Caco-2 (cell line): Measurements from ENCODE around the gene GLIS1. TPM values are rescaled to one million over a fixed set of nuclear protein-coding genes. Genes with fewer than 3 reads are reported as not detected.

Source experiments
- BruUV-seq: library from RNA; stranded (reverse); fragments of 400-500 nt; replicated peaks from 2 replicates; lab custom pipeline; 2021; lab: Mats Ljungman, UMichigan
- CTCF ChIA-PET: fragments of 300-600 bp; sonication (Branson Sonifier 250); formaldehyde crosslinking; loops from one replicate; lab custom pipeline; 2022; ENCODE audit warnings: antibody characterized with exemption; lab: Charles Lee
- POLR2A ChIA-PET: fragments of 300-600 bp; sonication (Branson Sonifier 250); formaldehyde crosslinking; loops from one replicate; lab custom pipeline; 2022; ENCODE audit warnings: antibody characterized with exemption; lab: Charles Lee
- DNase-seq, 2 experiments: peaks; one replicate each; pipeline versions ENCODE4 v3.0.0 to v3.0.0-alpha.2; 2020 to 2022
- H3K27me3 ChIP-seq: replicated peaks from 2 replicates; pipeline ENCODE4 v1.6.0; 2011; ENCODE audit warnings: low read length; ENCODE audit not compliant: control insufficient read depth, insufficient read depth
- H3K36me3 ChIP-seq: 2 replicates; pipeline ENCODE4 v1.5.1; 2011; ENCODE audit warnings: low read length; ENCODE audit not compliant: control insufficient read depth, insufficient read depth
- H3K4me1 ChIP-seq: fragments of 250-450 bp; sonication (Bioruptor Pico); 2 replicates; pipeline ENCODE4 v1.5.1; 2020; ENCODE audit warnings: mild to moderate bottlenecking
- H3K4me3 ChIP-seq: 2 replicates; pipeline ENCODE4 v1.5.1; 2011; ENCODE audit warnings: low read depth, mild to moderate bottlenecking, control low read depth, low read length
- H3K9me3 ChIP-seq: fragments of 250-450 bp; sonication (Bioruptor Pico); 2 replicates; pipeline ENCODE4 v1.5.1; 2020; ENCODE audit warnings: mild to moderate bottlenecking, moderate library complexity
- H3K27ac Mint-ChIP-seq: one replicate; pipeline ENCODE4 v1.8.0; 2022; ENCODE audit warnings: mixed read lengths; ENCODE audit not compliant: unreplicated experiment
- H3K27me3 Mint-ChIP-seq: one replicate; pipeline ENCODE4 v1.8.0; 2022; ENCODE audit warnings: mixed read lengths; ENCODE audit not compliant: insufficient read depth, unreplicated experiment
- H3K36me3 Mint-ChIP-seq: one replicate; pipeline ENCODE4 v1.8.0; 2022; ENCODE audit warnings: mild to moderate bottlenecking, mixed read lengths; ENCODE audit not compliant: insufficient read depth, unreplicated experiment
- H3K4me1 Mint-ChIP-seq: one replicate; pipeline ENCODE4 v1.8.0; 2022; ENCODE audit warnings: low read depth, mixed read lengths; ENCODE audit not compliant: unreplicated experiment
- H3K4me3 Mint-ChIP-seq: one replicate; pipeline ENCODE4 v1.8.0; 2022; ENCODE audit warnings: mild to moderate bottlenecking, moderate library complexity, mixed read lengths; ENCODE audit not compliant: unreplicated experiment
- H3K9me3 Mint-ChIP-seq: one replicate; pipeline ENCODE4 v1.8.0; 2022; ENCODE audit warnings: mixed read lengths; ENCODE audit not compliant: unreplicated experiment
- CTCF ChIP-seq, 2 experiments: fragments of 200-600 bp in 1 of 2; IDR thresholded peaks; 1 replicate in 1 of 2; 2 replicates in 1 of 2; pipeline versions ENCODE4 v1.5.1 to v1.8.0; 2011 to 2022; ENCODE audit warnings: antibody characterized with exemption in 1 of 2, control low read depth in 1 of 2, inconsistent platforms in 1 of 2, low read depth in 1 of 2, low read length in 1 of 2, mild to moderate bottlenecking in 1 of 2, moderate library complexity in 1 of 2; ENCODE audit not compliant: insufficient read depth in 1 of 2, severe bottlenecking in 1 of 2, unreplicated experiment in 1 of 2
- intact Hi-C: fragments of 100-400 bp; cut with micrococcal nuclease; formaldehyde crosslinking; loops from one replicate; pipeline ENCODE4 v1.10.0; 2022; ENCODE audit not compliant: unreplicated experiment
- total RNA-seq: library from RNA; stranded (reverse); gene quantifications from 2 replicates; pipeline ENCODE4 v1.2.3, GENCODE V29; 2022

GLIS1 gene
- total RNA-seq, 1 experiment from 2014 or later = not detected

GRCh38 chr1:53482441-53483153, 256.4 kb downstream of the GLIS1 start:
- Histone ChIP-seq H3K36me3 (no peaks in the 10 kb centered on the region), H3K9me3 (no peaks in the 10 kb centered on the region), H3K27me3 (no peaks in the 10 kb centered on the region), H3K4me3 (no peak overlapping the region), H3K4me1 (no peaks in the 10 kb centered on the region)
- peaks cover 8% of the 10 kb centered on the region for H3K27me3 Mint-ChIP-seq
- H3K4me3 Mint-ChIP-seq = no peak overlapping the region
- no peaks in the 10 kb centered on the region for H3K4me1 Mint-ChIP-seq
- TF ChIP-seq CTCF (IDR thresholded peaks at IDR 0.05; ENCODE audit: insufficient read depth in 1 of 2, low read depth in 1 of 2, low read length in 1 of 2, severe bottlenecking in 1 of 2, unreplicated experiment in 1 of 2) = no peak
- POLR2A ChIA-PET = interaction anchor here (0.5 kb wide), 1 partner anchor 95 kb away, joined by 11 read pairs; no protein-coding TSS in a partner anchor
- intact Hi-C loops = no loop called here
- CTCF ChIA-PET = no interaction called here
- no TSS peak for BruUV-seq
- H3K9me3 Mint-ChIP-seq = no peaks in the 10 kb centered on the region
- no peak overlapping the region for H3K27ac Mint-ChIP-seq
- no peaks in the 10 kb centered on the region for H3K36me3 Mint-ChIP-seq
- no peak for DNase-seq

- Mint-ChIP-seq H3K27me3 (peaks cover 7% of the 10 kb centered on the region), H3K4me1 (no peaks in the 10 kb centered on the region), H3K27ac (no peak overlapping the region), H3K4me3 (no peak overlapping the region), H3K9me3 (no peaks in the 10 kb centered on the region), H3K36me3 (no peaks in the 10 kb centered on the region)
- Histone ChIP-seq H3K9me3 (no peaks in the 10 kb centered on the region), H3K4me1 (no peaks in the 10 kb centered on the region), H3K4me3 (no peak overlapping the region), H3K36me3 (no peaks in the 10 kb centered on the region), H3K27me3 (no peaks in the 10 kb centered on the region)
- ChIA-PET POLR2A (no interaction called here), CTCF (no interaction called here)
- no peak for TF ChIP-seq CTCF (IDR thresholded peaks at IDR 0.05; ENCODE audit: insufficient read depth in 1 of 2, low read depth in 1 of 2, low read length in 1 of 2, severe bottlenecking in 1 of 2, unreplicated experiment in 1 of 2)
- no TSS peak for BruUV-seq
- intact Hi-C loops = no loop called here
- DNase-seq = no peak
Measured at GRCh38 chr1:53481456-53481855, 257.5 kb downstream of the GLIS1 start.

DNA sequence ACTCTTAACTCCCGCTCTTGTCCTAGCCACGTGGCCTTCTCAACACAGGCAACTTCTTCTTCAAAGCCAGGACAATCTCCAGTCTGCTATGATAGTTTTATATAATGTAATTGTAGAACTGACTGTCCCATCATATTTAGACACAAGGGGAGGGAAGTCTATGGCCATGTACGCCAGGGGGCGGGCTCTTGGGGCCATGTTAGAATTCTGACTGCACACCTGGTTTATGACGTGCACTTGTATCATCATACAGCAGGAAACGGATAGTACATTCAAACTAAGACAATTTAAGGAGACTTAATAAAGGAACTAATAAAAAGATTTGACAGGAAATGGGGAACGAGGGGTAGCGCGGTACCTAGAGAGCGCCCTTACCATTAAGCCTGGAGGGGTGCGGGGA, 258.3 kb downstream of the GLIS1 start:
- no peaks in the 10 kb centered on the region for H3K36me3 ChIP-seq
- H3K4me1 ChIP-seq = no peaks in the 10 kb centered on the region
- Mint-ChIP-seq H3K4me3 (no peak overlapping the region), H3K4me1 (no peaks in the 10 kb centered on the region), H3K9me3 (no peaks in the 10 kb centered on the region), H3K27ac (no peak overlapping the region), H3K36me3 (no peaks in the 10 kb centered on the region), H3K27me3 (peaks cover 12% of the 10 kb centered on the region)
- intact Hi-C loops = no loop called here
- CTCF ChIA-PET = no interaction called here
- POLR2A ChIA-PET = no interaction called here
- H3K4me3 ChIP-seq = no peak overlapping the region
- TF ChIP-seq CTCF (IDR thresholded peaks at IDR 0.05; ENCODE audit: insufficient read depth in 1 of 2, low read depth in 1 of 2, low read length in 1 of 2, severe bottlenecking in 1 of 2, unreplicated experiment in 1 of 2) = no peak
- DNase-seq = no peak
- BruUV-seq = no TSS peak
- no peaks in the 10 kb centered on the region for H3K27me3 ChIP-seq
- H3K9me3 ChIP-seq = no peaks in the 10 kb centered on the region
